HG03565 (cell line): ENCODE data around the gene KDM1A.
"Not testable (repeated sequence)": the region's sequence is repeated elsewhere in the genome, so short reads cannot be mapped to it uniquely, and the experiment has no call there.

Experiments
- ATAC-seq: cut with Tn5 transposase; IDR thresholded peaks from one replicate; pipeline ENCODE4 v1.9.1; 2021; ENCODE audit warnings: mild to moderate bottlenecking, moderate library complexity; ENCODE audit not compliant: unreplicated experiment

The KDM1A gene

GRCh38 chr1:23010025-23010424 lies 9.2 kb upstream of the KDM1A start:
- not testable (repeated sequence) for ATAC-seq

GRCh38 chr1:23013657-23014056 lies 5.6 kb upstream of the KDM1A start:
- no peak for ATAC-seq

- no peak for ATAC-seq
These were observed 591 bp upstream of the KDM1A start for GRCh38 chr1:23018661-23019093.

GRCh38 chr1:23019863-23020625 lies 776 bp downstream of the KDM1A start:
- no peak for ATAC-seq

- no peak for ATAC-seq
These were observed 1.6 kb downstream of the KDM1A start for GRCh38 chr1:23020706-23021405.

GRCh38 chr1:23021834-23022233 lies 2.6 kb downstream of the KDM1A start:
- no peak for ATAC-seq

- ATAC-seq = no peak
These were observed 4.0 kb downstream of the KDM1A start for GRCh38 chr1:23023174-23023845.

- ATAC-seq = no peak
These were observed 7.3 kb downstream of the KDM1A start for GRCh38 chr1:23026568-23026967.

- no peak for ATAC-seq
These were observed 8.2 kb downstream of the KDM1A start for GRCh38 chr1:23027352-23027907.

GRCh38 chr1:23029337-23029736 lies 10.1 kb downstream of the KDM1A start:
- no peak for ATAC-seq

- ATAC-seq = no peak
These were observed 16.7 kb downstream of the KDM1A start for GRCh38 chr1:23035823-23036452.

GRCh38 chr1:23037081-23037740 lies 17.9 kb downstream of the KDM1A start:
- ATAC-seq = no peak

- ATAC-seq = no peak
These were observed 20.1 kb downstream of the KDM1A start for GRCh38 chr1:23039308-23039826.

- no peak for ATAC-seq
These were observed 21.2 kb downstream of the KDM1A start for GRCh38 chr1:23040509-23040908.

- ATAC-seq = no peak
These were observed 24.8 kb downstream of the KDM1A start for GRCh38 chr1:23044035-23044434.

GRCh38 chr1:23050201-23050600 lies 30.9 kb downstream of the KDM1A start:
- no peak for ATAC-seq

GRCh38 chr1:23051290-23051909 lies 32.1 kb downstream of the KDM1A start:
- no peak for ATAC-seq

GRCh38 chr1:23057301-23057700 lies 38.0 kb downstream of the KDM1A start:
- ATAC-seq = no peak

- no peak for ATAC-seq
These were observed 43.0 kb downstream of the KDM1A start for GRCh38 chr1:23062271-23062670.

GRCh38 chr1:23065385-23065784 lies 46.1 kb downstream of the KDM1A start:
- ATAC-seq = no peak
